SK-N-MC (cell line): ENCODE data around the gene C5AR2.

Experiments used
- DNase-seq: peaks from one replicate; pipeline ENCODE4 v3.0.0-alpha.2; 2011; ENCODE audit warnings: low read depth, low spot score
- H3K27ac ChIP-seq: fragments of 200-600 bp; sonication (generic); 2 replicates; pipeline ENCODE4 v1.5.1; 2016; ENCODE audit warnings: mixed run types
- H3K36me3 ChIP-seq: fragments of 200-600 bp; sonication (generic); 2 replicates; pipeline ENCODE4 v1.6.1; 2017; ENCODE audit warnings: antibody characterized with exemption, low read length, mixed read lengths; ENCODE audit not compliant: insufficient read depth
- H3K4me3 ChIP-seq: fragments of 200-600 bp; sonication (generic); 2 replicates; pipeline ENCODE4 v1.5.1; 2016
- H3K9ac ChIP-seq: fragments of 200-600 bp; sonication (generic); 2 replicates; pipeline ENCODE4 v1.8.0; 2017; ENCODE audit warnings: mixed run types, mixed read lengths; ENCODE audit not compliant: insufficient read length
- H3K9me3 ChIP-seq: fragments of 200-600 bp; sonication (generic); 2 replicates; pipeline ENCODE4 v1.6.1; 2017; ENCODE audit warnings: low read depth, mild to moderate bottlenecking, antibody characterized with exemption, low read length, moderate library complexity, mixed read lengths
- EZH2 ChIP-seq: fragments of 200-600 bp; sonication (generic); IDR thresholded peaks from one replicate; pipeline ENCODE4 v1.6.1; 2017; ENCODE audit warnings: antibody characterized with exemption
- FOXP2 ChIP-seq: optimal IDR thresholded peaks from 2 replicates; pipeline ENCODE3; 2011; ENCODE audit warnings: mild to moderate bottlenecking, moderate library complexity; ENCODE audit not compliant: insufficient read depth; ENCODE audit errors: extremely low read length, control extremely low read depth
- POLR2AphosphoS5 ChIP-seq: IDR thresholded peaks from 2 replicates; pipeline ENCODE4 v1.6.1; 2012; ENCODE audit warnings: mild to moderate bottlenecking, low read depth, low read length, borderline replicate concordance

The C5AR2 gene

GRCh38 chr19:47370045-47370611 is 38.2 kb downstream of the C5AR2 start:
- no peak for DNase-seq
- Histone ChIP-seq H3K27ac (no peak overlapping the region), H3K9me3 (no peaks in the 10 kb centered on the region), H3K36me3 (peaks cover 56% of the 10 kb centered on the region; the same call in 1 of the 2 replicates), H3K9ac (no peak overlapping the region), H3K4me3 (no peak overlapping the region)
- TF ChIP-seq POLR2AphosphoS5, result no peak

GRCh38 chr19:47371261-47371660 is 39.3 kb downstream of the C5AR2 start:
- H3K9ac ChIP-seq, result no peak overlapping the region

GRCh38 chr19:47372603-47373002 is 40.6 kb downstream of the C5AR2 start:
- Histone ChIP-seq H3K27ac (no peak overlapping the region), H3K9me3 (no peaks in the 10 kb centered on the region), H3K9ac (no peak overlapping the region), H3K4me3 (no peak overlapping the region), H3K36me3 (peaks cover 67% of the 10 kb centered on the region; the same call in 1 of the 2 replicates)
- no peak for DNase-seq
- TF ChIP-seq POLR2AphosphoS5, result no peak
- TF ChIP-seq EZH2, result no peak
- no peak for TF ChIP-seq FOXP2

More at GRCh38 chr19:47371261-47371660, 39.3 kb downstream of the C5AR2 start:
- Histone ChIP-seq H3K4me3 (no peak overlapping the region), H3K36me3 (peaks cover 63% of the 10 kb centered on the region; the same call in 1 of the 2 replicates), H3K27ac (no peak overlapping the region), H3K9me3 (no peaks in the 10 kb centered on the region)
- no peak for DNase-seq
- TF ChIP-seq FOXP2 (no peak), POLR2AphosphoS5 (no peak), EZH2 (no peak)

- no peak for DNase-seq
- Histone ChIP-seq H3K4me3 (no peak overlapping the region), H3K9ac (no peak overlapping the region), H3K27ac (no peak overlapping the region), H3K36me3 (peaks cover 71% of the 10 kb centered on the region; the same call in 1 of the 2 replicates), H3K9me3 (no peaks in the 10 kb centered on the region)
- TF ChIP-seq EZH2 (no peak), FOXP2 (no peak), POLR2AphosphoS5 (no peak)
Measured at GRCh38 chr19:47373246-47374240, 41.6 kb downstream of the C5AR2 start.

- Histone ChIP-seq H3K36me3 (peaks cover 61% of the 10 kb centered on the region; the same call in 1 of the 2 replicates), H3K9me3 (no peaks in the 10 kb centered on the region)
- DNase-seq, result no peak
Measured at GRCh38 chr19:47374876-47375693, 43.1 kb downstream of the C5AR2 start.

GRCh38 chr19:47375694-47376588 is 44.0 kb downstream of the C5AR2 start:
- DNase-seq, result no peak
- peaks cover 66% of the 10 kb centered on the region; the same call in 1 of the 2 replicates for H3K36me3 ChIP-seq
- no peaks in the 10 kb centered on the region for H3K9me3 ChIP-seq
- no peak overlapping the region for H3K4me3 ChIP-seq
- no peak overlapping the region for H3K9ac ChIP-seq
- no peak overlapping the region for H3K27ac ChIP-seq
- TF ChIP-seq EZH2 (no peak), FOXP2 (no peak), POLR2AphosphoS5 (no peak)

More at GRCh38 chr19:47374876-47375693, 43.1 kb downstream of the C5AR2 start:
- Histone ChIP-seq H3K9ac (no peak overlapping the region), H3K4me3 (no peak overlapping the region), H3K27ac (no peak overlapping the region)
- TF ChIP-seq EZH2 (no peak), FOXP2 (no peak), POLR2AphosphoS5 (no peak)

GRCh38 chr19:47376589-47377144 is 44.7 kb downstream of the C5AR2 start:
- Histone ChIP-seq H3K27ac (no peak overlapping the region), H3K36me3 (peaks cover 68% of the 10 kb centered on the region; the same call in 1 of the 2 replicates), H3K9ac (no peak overlapping the region), H3K4me3 (no peak overlapping the region), H3K9me3 (no peaks in the 10 kb centered on the region)
- TF ChIP-seq EZH2 (no peak), FOXP2 (no peak), POLR2AphosphoS5 (no peak)
- DNase-seq, result no peak

GRCh38 chr19:47377208-47377701 is 45.3 kb downstream of the C5AR2 start:
- H3K9me3 ChIP-seq, result no peaks in the 10 kb centered on the region
- no peak overlapping the region for H3K9ac ChIP-seq
- no peak overlapping the region for H3K4me3 ChIP-seq
- H3K36me3 ChIP-seq, result peaks cover 65% of the 10 kb centered on the region; the same call in 1 of the 2 replicates
- H3K27ac ChIP-seq, result no peak overlapping the region
- DNase-seq, result no peak
- TF ChIP-seq EZH2, result no peak
- TF ChIP-seq POLR2AphosphoS5, result no peak
- TF ChIP-seq FOXP2, result no peak
